ENCODE results near the gene UNKL. TPM values are rescaled to one million over a fixed set of nuclear protein-coding genes. Genes with fewer than 3 reads are reported as not detected.

Gene UNKL
- total RNA-seq, 2 donors from 2014 or later, result 51.1 to 69.5 TPM

DNA sequence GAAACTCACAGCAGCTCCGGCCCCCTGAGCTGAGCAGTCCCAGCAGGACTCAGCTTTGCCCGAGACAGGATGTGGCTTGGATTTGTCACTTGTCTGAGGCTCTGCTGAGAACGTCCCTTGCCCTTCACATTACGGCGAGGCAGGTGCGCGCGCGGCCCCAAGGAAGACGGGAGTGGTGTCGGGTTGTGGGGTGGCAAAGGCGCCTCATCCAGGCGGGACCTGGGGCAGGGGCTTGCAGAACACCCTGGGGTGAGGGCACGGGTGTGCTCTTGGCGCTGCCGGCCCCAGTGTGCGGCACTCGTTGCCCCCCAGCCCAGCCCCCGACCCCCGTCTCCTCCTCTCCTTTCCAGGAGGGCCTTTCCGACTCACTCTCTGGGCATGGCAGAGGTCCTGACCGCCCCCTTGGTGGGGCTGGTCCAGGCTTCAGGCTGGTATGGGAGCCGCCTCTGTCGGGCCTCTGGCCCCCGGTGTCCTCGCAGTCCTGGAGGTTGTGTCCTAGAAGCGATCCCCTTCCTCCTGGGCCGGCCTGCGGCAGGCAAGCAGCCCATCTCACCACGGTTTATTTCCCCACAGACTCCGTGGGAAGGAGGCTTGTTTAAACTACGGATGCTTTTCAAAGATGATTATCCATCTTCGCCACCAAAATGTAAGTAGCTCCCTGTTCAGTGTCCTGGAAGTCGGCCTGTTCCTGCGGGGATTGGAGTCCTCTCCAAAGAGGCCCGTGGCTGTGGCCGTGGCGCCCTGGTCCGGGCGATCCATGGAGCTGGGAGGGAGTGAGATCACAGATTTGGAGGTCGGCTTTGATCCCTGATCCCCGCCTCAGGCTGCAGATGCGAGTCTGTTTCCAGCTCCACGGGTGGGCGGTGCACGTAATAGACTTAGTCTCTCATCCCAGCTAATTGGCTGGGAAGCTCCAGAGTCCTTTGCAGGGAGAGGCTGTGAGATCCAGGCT, 99.1 kb downstream of the UNKL start:
- ATAC-seq (replicated peaks in 1 of 2) (no peak), DNase-seq (no peak)
- Mint-ChIP-seq H3K36me3 (ENCODE audit: insufficient read depth in 2 of 2) (peaks cover 7 to 30% of the 10 kb centered on the region in 2 donors), H3K4me3 (no peak overlapping the region), H3K27ac (no peak overlapping the region), H3K27me3 (ENCODE audit: low read depth) (no peaks in the 10 kb centered on the region), H3K4me1 (ENCODE audit: low read depth) (peaks cover 23% of the 10 kb centered on the region), H3K9me3 (no peaks in the 10 kb centered on the region)

- no peaks in the 10 kb centered on the region for H3K9me3 Mint-ChIP-seq
- no peak for DNase-seq
- H3K27me3 Mint-ChIP-seq (ENCODE audit: low read depth), result no peaks in the 10 kb centered on the region
- ATAC-seq (replicated peaks in 1 of 2), result no peak
- peaks cover 27% of the 10 kb centered on the region for H3K4me1 Mint-ChIP-seq (ENCODE audit: low read depth)
- H3K36me3 Mint-ChIP-seq (ENCODE audit: insufficient read depth in 2 of 2), result peaks cover 10 to 34% of the 10 kb centered on the region in 2 donors
- H3K4me3 Mint-ChIP-seq, result no peak overlapping the region
- H3K27ac Mint-ChIP-seq, result no peak overlapping the region
Measured at GRCh38 chr16:1314399-1315068, 100.0 kb downstream of the UNKL start.

- Mint-ChIP-seq H3K4me1 (ENCODE audit: low read depth) (peaks cover 27% of the 10 kb centered on the region), H3K9me3 (no peaks in the 10 kb centered on the region), H3K36me3 (ENCODE audit: insufficient read depth in 2 of 2) (peaks cover 10 to 30% of the 10 kb centered on the region in 2 donors), H3K4me3 (no peak overlapping the region), H3K27ac (no peak overlapping the region), H3K27me3 (ENCODE audit: low read depth) (no peaks in the 10 kb centered on the region)
- DNase-seq (no peak), ATAC-seq (replicated peaks in 1 of 2) (no peak)
Measured at GRCh38 chr16:1313721-1314369, 100.7 kb downstream of the UNKL start.

Other genes with a start within 250 kb of the UNKL start
- gene TPSG1, start 189.4 kb downstream of the UNKL start, total RNA-seq, result under 1 TPM in 1 of 2 donors, not detected in 1; 0.32 TPM
- under 1 TPM in 1 of 2 donors, not detected in 1; 0.60 TPM for gene TPSB2, start 184.5 kb downstream of the UNKL start, total RNA-seq
- gene TPSAB1, start 174.0 kb downstream of the UNKL start, total RNA-seq, result under 1 TPM in 1 of 2 donors, not detected in 1; 0.28 TPM
- not detected for gene TPSD1, start 158.6 kb downstream of the UNKL start, total RNA-seq
- gene UBE2I, start 105.1 kb downstream of the UNKL start, total RNA-seq, result 100 to 1,000 TPM; 225 to 231 TPM
- 1 to 10 TPM in 1 of 2 donors, under 1 TPM in 1; 0.26 to 1.1 TPM for gene BAIAP3, start 81.1 kb downstream of the UNKL start, total RNA-seq
- 10 to 100 TPM; 39.1 to 44.8 TPM for gene TSR3, start 62.8 kb downstream of the UNKL start, total RNA-seq
- 10 to 100 TPM; 22.1 to 23.8 TPM for gene GNPTG, start 62.8 kb downstream of the UNKL start, total RNA-seq
- gene UQCC4, start 6.0 kb upstream of the UNKL start, total RNA-seq, result 10 to 100 TPM; 14.5 to 17.9 TPM
- gene PERCC1, start 16.4 kb upstream of the UNKL start, total RNA-seq, result under 1 TPM in 1 of 2 donors, not detected in 1; 0.81 TPM
- 1 to 10 TPM; 2.7 to 3.4 TPM for gene CCDC154, start 29.9 kb upstream of the UNKL start, total RNA-seq
- gene CLCN7, start 60.3 kb upstream of the UNKL start, total RNA-seq, result 10 to 100 TPM; 53.7 to 55.1 TPM
- gene PTX4, start 74.2 kb upstream of the UNKL start, total RNA-seq, result not detected
- 10 to 100 TPM; 28.6 to 34.7 TPM for gene TELO2, start 78.7 kb upstream of the UNKL start, total RNA-seq
- 10 to 100 TPM; 15.7 to 16.7 TPM for gene TMEM204, start 119.0 kb upstream of the UNKL start, total RNA-seq
- gene IFT140, start 197.4 kb upstream of the UNKL start, total RNA-seq, result 10 to 100 TPM; 13.7 to 16.1 TPM
- 10 to 100 TPM; 28.3 to 30.1 TPM for gene CRAMP1, start 197.7 kb upstream of the UNKL start, total RNA-seq

Data from activated T-cell treated with anti-CD3 and anti-CD28 coated beads, Interleukin-2, amount 50 U/mL, for 72 hours (primary cell).